A549 (cell line): ENCODE data around the gene MIEF1. TPM values are rescaled to one million over a fixed set of nuclear protein-coding genes. Genes with fewer than 3 reads are reported as not detected.

Source experiments
- ATAC-seq, 2 experiments: fragments of 200-7000 bp in 1 of 2; fragments of >200 bp in 1 of 2; cut with Nextera tagmentation in 1 of 2; cut with Tn5 transposase in 1 of 2; 3 replicates each; pipeline versions ENCODE4 v1.8.0 to v1.9.1; 2018 to 2020; ENCODE audit warnings: mild to moderate bottlenecking in 1 of 2, moderate library complexity in 1 of 2
- CTCF ChIA-PET: fragments of 300-600 bp; sonication (Branson Sonifier 250); formaldehyde crosslinking; extraction: SDS; loops from one replicate; lab custom pipeline; 2021; ENCODE audit warnings: antibody characterized with exemption, inconsistent platforms; lab: Yijun Ruan, JAX
- POLR2A ChIA-PET: fragments of 350-600 bp; formaldehyde crosslinking; extraction: SDS; loops from one replicate; lab custom pipeline; 2021; ENCODE audit warnings: antibody characterized with exemption, inconsistent platforms; lab: Yijun Ruan, JAX
- DNase-seq, 2 experiments: peaks; one replicate each; pipeline versions ENCODE4 v3.0.0 to v3.0.0-alpha.2; 2011 to 2016; ENCODE audit warnings: low read depth in 1 of 2, low spot score in 1 of 2
- FAIRE-seq: peaks from 2 replicates; lab custom pipeline; 2011; peaks lifted over from hg19 to GRCh38; lab: Jason Lieb, UNC
- H3K27ac ChIP-seq, 2 experiments: fragments of >200 bp; sonication (Bioruptor Twin); formaldehyde crosslinking; 3 replicates each; pipeline ENCODE4 v1.5.1; 2016 to 2017
- H3K4me1 ChIP-seq: fragments of >200 bp; sonication (Bioruptor Twin); formaldehyde crosslinking; 3 replicates; pipeline ENCODE4 v1.6.1; 2016
- H3K4me2 ChIP-seq: fragments of >200 bp; sonication (Bioruptor Twin); formaldehyde crosslinking; 3 replicates; pipeline ENCODE4 v1.6.1; 2016
- H3K4me3 ChIP-seq: fragments of >200 bp; sonication (Bioruptor Twin); formaldehyde crosslinking; 3 replicates; pipeline ENCODE4 v1.5.1; 2016
- H3K9me3 ChIP-seq: fragments of >200 bp; sonication (Bioruptor Twin); formaldehyde crosslinking; 3 replicates; pipeline ENCODE4 v1.6.1; 2016
- CBX8 ChIP-seq: fragments of 200-600 bp; sonication (generic); IDR thresholded peaks from 2 replicates; pipeline ENCODE4 v1.6.1; 2016
- CEBPB ChIP-seq, 2 experiments: fragments of >200 bp in 1 of 2; sonication (Bioruptor Twin) in 1 of 2; formaldehyde crosslinking in 1 of 2; IDR thresholded peaks; 2 replicates each; pipeline ENCODE4 v1.6.1; 2012 to 2016
- CHD2 ChIP-seq: fragments of 150-350 bp; IDR thresholded peaks from 2 replicates; pipeline ENCODE4 v1.6.1; 2014; ENCODE audit warnings: low read length; ENCODE audit not compliant: partially characterized antibody
- CTCF ChIP-seq: fragments of >200 bp; sonication (Bioruptor Twin); formaldehyde crosslinking; IDR thresholded peaks from 3 replicates; pipeline ENCODE4 v1.5.1; 2016
- E2F6 ChIP-seq: IDR thresholded peaks from 2 replicates; pipeline ENCODE4 v1.6.1; 2012; ENCODE audit warnings: low read depth, borderline replicate concordance
- EHF ChIP-seq: fragments of 250-450 bp; sonication (Bioruptor Pico); IDR thresholded peaks from 2 replicates; pipeline ENCODE4 v1.5.0; 2020; ENCODE audit warnings: mild to moderate bottlenecking
- EHMT2 ChIP-seq: fragments of 200-600 bp; sonication (generic); IDR thresholded peaks from 2 replicates; pipeline ENCODE4 v1.6.1; 2016; ENCODE audit warnings: antibody characterized with exemption, low read depth, mild to moderate bottlenecking, moderate library complexity
- EP300 ChIP-seq, 2 experiments: fragments of >200 bp; sonication (Bioruptor Twin); formaldehyde crosslinking; IDR thresholded peaks; 2 replicates in 1 of 2; 3 replicates in 1 of 2; pipeline ENCODE4 v1.6.1; 2016 to 2017
- FOSL2 ChIP-seq, 2 experiments: fragments of 450-650 bp in 1 of 2; fragments of >200 bp in 1 of 2; sonication (Bioruptor Twin) in 1 of 2; formaldehyde crosslinking; IDR thresholded peaks; 2 replicates each; pipeline versions ENCODE4 v1.5.0 to v1.6.1; 2016 to 2020; ENCODE audit warnings: mild to moderate bottlenecking in 1 of 2, moderate library complexity in 1 of 2
- FOXS1 ChIP-seq: fragments of 250-450 bp; sonication (Bioruptor Pico); IDR thresholded peaks from 2 replicates; pipeline ENCODE4 v1.5.0; 2020; ENCODE audit warnings: mild to moderate bottlenecking, moderate library complexity
- HES2 ChIP-seq: fragments of >200 bp; sonication (Bioruptor Twin); formaldehyde crosslinking; IDR thresholded peaks from 2 replicates; pipeline ENCODE4 v1.6.1; 2016
- HOXA7 ChIP-seq: fragments of 250-450 bp; sonication (Bioruptor Pico); IDR thresholded peaks from 2 replicates; pipeline ENCODE4 v1.5.0; 2020; ENCODE audit warnings: mild to moderate bottlenecking, moderate library complexity
- MAFK ChIP-seq: fragments of 450-650 bp; IDR thresholded peaks from 2 replicates; pipeline ENCODE4 v1.6.1; 2014; ENCODE audit not compliant: partially characterized antibody
- REST ChIP-seq: fragments of 200-600 bp; sonication (generic); IDR thresholded peaks from 2 replicates; pipeline ENCODE4 v1.6.1; 2016; ENCODE audit warnings: antibody characterized with exemption, mild to moderate bottlenecking, moderate library complexity
- SMC3 ChIP-seq: fragments of >200 bp; sonication (Bioruptor Twin); formaldehyde crosslinking; IDR thresholded peaks from 3 replicates; pipeline ENCODE4 v1.6.1; 2018; ENCODE audit warnings: inconsistent platforms
- TP53 ChIP-seq: fragments of 250-450 bp; sonication (Bioruptor Pico); IDR thresholded peaks from 2 replicates; pipeline ENCODE4 v1.5.0; 2021; ENCODE audit warnings: mild to moderate bottlenecking, moderate library complexity
- ZSCAN20 ChIP-seq: fragments of 250-450 bp; sonication (Bioruptor Pico); IDR thresholded peaks from 2 replicates; pipeline ENCODE4 v1.8.0; 2022; ENCODE audit warnings: mild to moderate bottlenecking, moderate library complexity
- WGBS: methylation state at CpG from one replicate; pipeline ENCODE4 v1.1.6; 2017; ENCODE audit errors: missing lambda C conversion rate; 5-methylcytosine and 5-hydroxymethylcytosine counted together
- polyA plus RNA-seq, 4 experiments: library from polyadenylated mRNA; depleted of rRNA in 3 of 4; stranded (reverse); fragments of >200 nt; fragmentation: RNase III in 1 of 4; extraction: RNeasy Plus Mini Kit Qiagen cat#74134 plus additional on column Dnase treatment in 1 of 4; gene quantifications; 2 replicates in 3 of 4; 3 replicates in 1 of 4; pipeline ENCODE4 v1.2.3, GENCODE V29; 2011 to 2017

The MIEF1 gene
- polyA plus RNA-seq, 2 of the 4 experiments (the other 2 are of a cell fraction): 18.8 to 20.5 TPM

GRCh38 chr22:39545386-39546365 lies 43.6 kb downstream of the MIEF1 start:
- Histone ChIP-seq H3K4me2 (no peak overlapping the region), H3K4me1 (no peaks in the 10 kb centered on the region), H3K9me3 (no peaks in the 10 kb centered on the region), H3K27ac (no peak overlapping the region), H3K4me3 (no peak overlapping the region)
- ChIA-PET CTCF (interaction anchor here (0.6 to 37.2 kb wide), 4 partner anchors 11 to 482 kb away, joined by 3 to 899 read pairs (median 13); no protein-coding TSS in a partner anchor), POLR2A (no interaction called here)
- TF ChIP-seq ZSCAN20 (CRISPR knock-in tag): 0 out of 2 replicates have a peak, but pooled peaks have one; percentile 42
- no peak for TF ChIP-seq HES2
- no peak for TF ChIP-seq SMC3
- no peak for TF ChIP-seq EHF
- peak; percentile 97 for TF ChIP-seq REST
- peak; percentile 95 for TF ChIP-seq EHMT2
- no peak for TF ChIP-seq E2F6
- WGBS: 25% methylated on average over 39 of the region's 39 CpGs
- DNase-seq (no peak), ATAC-seq (peak; percentile 47 to 57; a peak in 3 of 6 replicates), FAIRE-seq (no peak)

- ChIA-PET POLR2A (no interaction called here), CTCF (interaction anchor here (1.2 to 37.2 kb wide), 2 partner anchors 9 to 481 kb away, joined by 3 to 899 read pairs; no protein-coding TSS in a partner anchor)
- FAIRE-seq: no peak
- DNase-seq: no peak
- 0% methylated on average over 5 of the region's 5 CpGs for WGBS
- TF ChIP-seq FOSL2 (IDR thresholded peaks at IDR 0.05) (no peak), FOSL2 (CRISPR knock-in tag; IDR thresholded peaks at IDR 0.05) (0 out of 2 replicates have a peak, but pooled peaks have one; percentile 12), HOXA7 (no peak)
- ATAC-seq: peak in 1 of 2 experiments; percentile 33; a peak in 1 of 6 replicates
- Histone ChIP-seq H3K4me3 (no peak overlapping the region), H3K4me2 (peak overlapping the region; percentile 23; the same call in 1 of the 3 replicates), H3K9me3 (no peaks in the 10 kb centered on the region), H3K4me1 (no peaks in the 10 kb centered on the region), H3K27ac (no peak overlapping the region)
These were observed 44.9 kb downstream of the MIEF1 start for GRCh38 chr22:39546889-39547586.

- FAIRE-seq: no peak
- Histone ChIP-seq H3K4me1 (no peaks in the 10 kb centered on the region), H3K27ac (no peak overlapping the region), H3K9me3 (no peaks in the 10 kb centered on the region), H3K4me2 (no peak overlapping the region), H3K4me3 (no peak overlapping the region)
- DNase-seq: no peak
- ChIA-PET CTCF (interaction anchor here (1.1 to 37.2 kb wide), 3 partner anchors 9 to 481 kb away, joined by 3 to 899 read pairs (median 4); no protein-coding TSS in a partner anchor), POLR2A (no interaction called here)
- no peak for ATAC-seq
- 4% methylated on average over 2 of the region's 2 CpGs for WGBS
- TF ChIP-seq CHD2 (no peak), EP300 (IDR thresholded peaks at IDR 0.05) (no peak), CEBPB (IDR thresholded peaks at IDR 0.05) (no peak), MAFK (no peak), CBX8 (no peak), TP53 (CRISPR knock-in tag) (no peak), FOXS1 (CRISPR knock-in tag) (no peak), SMC3 (no peak), CTCF (no peak)
These were observed 45.5 kb downstream of the MIEF1 start for GRCh38 chr22:39547587-39547947.
